HepG2 (cell line): ENCODE results near the gene DDT. TPM values are rescaled to one million over a fixed set of nuclear protein-coding genes. Genes with fewer than 3 reads are reported as not detected.

ENCODE experiments used
- ATAC-seq: fragments of 200-7000 bp; cut with Tn5 transposase; 3 replicates; pipeline ENCODE4 v1.9.1; 2020; ENCODE audit warnings: mild to moderate bottlenecking, moderate library complexity
- BruUV-seq: library from RNA; stranded (reverse); fragments of 400-500 nt; replicated peaks from 2 replicates; lab custom pipeline; 2021; lab: Mats Ljungman, UMichigan
- CTCF ChIA-PET: fragments of 300-600 bp; formaldehyde crosslinking; extraction: SDS; loops from one replicate; lab custom pipeline; 2021; ENCODE audit warnings: low total read pairs, inconsistent platforms, low intra/inter-chr PET ratio; lab: Yijun Ruan, JAX
- POLR2A ChIA-PET: fragments of 350-600 bp; sonication (Branson Sonifier 250); formaldehyde crosslinking; loops from one replicate; lab custom pipeline; 2020; ENCODE audit warnings: antibody characterized with exemption, inconsistent platforms; lab: Yijun Ruan, JAX
- DNase-seq: peaks from one replicate; pipeline ENCODE4 v3.0.0-alpha.2; 2015; ENCODE audit warnings: low spot score
- FAIRE-seq: peaks from 3 replicates; lab custom pipeline; 2011; peaks lifted over from hg19 to GRCh38; lab: Jason Lieb, UNC
- H2AFZ ChIP-seq: one replicate; pipeline ENCODE4 v1.6.1; 2011; ENCODE audit warnings: low read length, inconsistent platforms
- H3K27ac ChIP-seq: fragments of 300-600 bp; 3 replicates; pipeline ENCODE4 v1.8.0; 2011; ENCODE audit warnings: mixed run types, mild to moderate bottlenecking, mixed read lengths, low read length, inconsistent platforms; ENCODE audit not compliant: insufficient read depth; ENCODE audit errors: extremely low read length
- H3K27me3 ChIP-seq, 2 experiments: fragments of 200-600 bp in 1 of 2; 2 replicates in 1 of 2; 3 replicates in 1 of 2; pipeline versions ENCODE4 v1.6.0 to v1.8.0; 2011; ENCODE audit warnings: low read length in 2 of 2, mild to moderate bottlenecking in 2 of 2, moderate library complexity in 2 of 2, inconsistent platforms in 1 of 2; ENCODE audit not compliant: insufficient read depth in 2 of 2, control insufficient read depth in 1 of 2
- H3K36me3 ChIP-seq, 2 experiments: fragments of 200-600 bp in 1 of 2; replicated peaks in 1 of 2; 2 replicates in 1 of 2; 3 replicates in 1 of 2; pipeline versions ENCODE4 v1.5.1 to v1.8.0; 2011; ENCODE audit warnings: low read length in 2 of 2, inconsistent platforms in 1 of 2; ENCODE audit not compliant: insufficient read depth in 2 of 2, control insufficient read depth in 1 of 2
- H3K4me1 ChIP-seq: 2 replicates; pipeline ENCODE4 v1.5.1; 2012; ENCODE audit warnings: low read length, inconsistent platforms; ENCODE audit not compliant: insufficient read depth
- H3K4me2 ChIP-seq: 2 replicates; pipeline ENCODE4 v1.6.0; 2011; ENCODE audit warnings: low read depth, low read length, inconsistent platforms
- H3K4me3 ChIP-seq, 3 experiments: fragments of 200-600 bp in 1 of 3; sonication (generic), shearing (Covaris generic) in 1 of 3; replicated peaks in 1 of 3; 2 replicates each; pipeline ENCODE4 v1.5.1; 2011 to 2016; ENCODE audit warnings: low read length in 3 of 3, inconsistent platforms in 2 of 3, low read depth in 2 of 3, mild to moderate bottlenecking in 2 of 3, control low read depth in 1 of 3, mixed read lengths in 1 of 3; ENCODE audit not compliant: insufficient read depth in 1 of 3
- H3K79me2 ChIP-seq: one replicate; pipeline ENCODE4 v1.6.1; 2011; ENCODE audit warnings: low read length, inconsistent platforms; ENCODE audit not compliant: insufficient read depth
- H3K9ac ChIP-seq: 2 replicates; pipeline ENCODE4 v1.6.0; 2011; ENCODE audit warnings: mild to moderate bottlenecking, low read depth, low read length, inconsistent platforms; ENCODE audit not compliant: insufficient read depth
- H3K9me3 ChIP-seq: 2 replicates; pipeline ENCODE4 v1.5.1; 2012; ENCODE audit warnings: mild to moderate bottlenecking, low read length
- H4K20me1 ChIP-seq: 2 replicates; pipeline ENCODE4 v1.6.0; 2011; ENCODE audit warnings: inconsistent platforms, mild to moderate bottlenecking, low read length, moderate library complexity; ENCODE audit not compliant: insufficient read depth
- CEBPG ChIP-seq: IDR thresholded peaks from 2 replicates; pipeline ENCODE4 v1.6.1; 2016
- HNRNPLL ChIP-seq: fragments of 200-400 bp; formaldehyde crosslinking; IDR thresholded peaks from 2 replicates; pipeline ENCODE4 v1.6.1; 2017; ENCODE audit warnings: mild to moderate bottlenecking, low read depth, low read length; ENCODE audit not compliant: poor library complexity, severe bottlenecking
- IKZF4 ChIP-seq: sonication (generic); formaldehyde crosslinking; IDR thresholded peaks from 2 replicates; pipeline ENCODE4 v1.5.1; 2020; ENCODE audit warnings: borderline replicate concordance, mild to moderate bottlenecking, low read depth, missing genetic modification reagents; ENCODE audit errors: not compliant biosample characterization
- MTA1 ChIP-seq: sonication (generic); formaldehyde crosslinking; IDR thresholded peaks from 2 replicates; pipeline ENCODE4 v1.4.0; 2020; ENCODE audit warnings: missing genetic modification reagents, mild to moderate bottlenecking, borderline replicate concordance
- SMARCE1 ChIP-seq: fragments of 450-650 bp; IDR thresholded peaks from 2 replicates; pipeline ENCODE4 v1.6.1; 2017; ENCODE audit warnings: borderline replicate concordance
- ZNF30 ChIP-seq: sonication (generic); formaldehyde crosslinking; IDR thresholded peaks from 2 replicates; pipeline ENCODE4 v1.5.0; 2020; ENCODE audit warnings: mild to moderate bottlenecking, missing genetic modification reagents
- ZNF337 ChIP-seq: sonication (generic); formaldehyde crosslinking; IDR thresholded peaks from 2 replicates; pipeline ENCODE4 v1.5.1; 2020; ENCODE audit warnings: missing genetic modification reagents, low read depth, mild to moderate bottlenecking, borderline replicate concordance
- ZNF788 ChIP-seq: sonication (generic); formaldehyde crosslinking; IDR thresholded peaks from 2 replicates; pipeline ENCODE4 v1.5.0; 2020; ENCODE audit warnings: mild to moderate bottlenecking, missing genetic modification reagents, borderline replicate concordance
- ZNF816 ChIP-seq: sonication (generic); formaldehyde crosslinking; IDR thresholded peaks from 2 replicates; pipeline ENCODE4 v1.8.0; 2022; ENCODE audit warnings: missing genetic modification reagents, mild to moderate bottlenecking, borderline replicate concordance
- ZSCAN22 ChIP-seq: sonication (generic); formaldehyde crosslinking; IDR thresholded peaks from 2 replicates; pipeline ENCODE4 v1.4.0; 2020; ENCODE audit warnings: mild to moderate bottlenecking, missing genetic modification reagents
- WGBS: methylation state at CpG from one replicate; pipeline ENCODE4 v1.1.6; 2017; ENCODE audit warnings: low lambda C conversion rate; 5-methylcytosine and 5-hydroxymethylcytosine counted together
- in situ Hi-C: cut with HindIII; loops from 2 replicates; pipeline ENCODE4 v1.10.0; 2017; ENCODE audit warnings: low pct_unique_long_range_greater_than_20kb; ENCODE audit not compliant: extremely low pct_ligation_motif_present
- intact Hi-C: fragments of 100-400 bp; cut with micrococcal nuclease; formaldehyde crosslinking; loops from one replicate; pipeline ENCODE4 v1.10.0; 2022; ENCODE audit not compliant: unreplicated experiment
- polyA plus RNA-seq, 8 experiments: library from polyadenylated mRNA; depleted of rRNA in 3 of 8; stranded (reverse) in 7 of 8; unstranded in 1 of 8; fragments of >200 nt; fragmentation: Illumina TruSeq in 4 of 8; extraction: Trizol in 4 of 8; gene quantifications; 2 replicates each; pipeline versions ENCODE4 v1.2.1 to v1.2.3, GENCODE V29; 2011 to 2016; ENCODE audit warnings: low read depth in 4 of 8, missing spikeins in 1 of 8, mixed read lengths in 1 of 8; ENCODE audit not compliant: insufficient read depth in 1 of 8
- total RNA-seq, 5 experiments: library from RNA; depleted of rRNA; stranded (reverse); fragments of >200 nt; fragmentation: Illumina TruSeq; extraction: Trizol; gene quantifications; 2 replicates each; pipeline ENCODE4 v1.2.3, GENCODE V29; 2016; ENCODE audit warnings: low read depth in 1 of 5

The DDT gene
- total and polyA plus RNA-seq, 2 of the 13 experiments (the other 11 are each of a cell fraction or from before 2014, with no cell fraction given), result 143 to 181 TPM

- BruUV-seq, result no TSS peak
- POLR2A ChIA-PET, result interaction anchor here (0.9 kb wide), 1 partner anchor 32 kb away, joined by 4 read pairs; the partner anchor contains the start of gene MIF
- Histone ChIP-seq H3K9me3 (peaks cover 7% of the 10 kb centered on the region), H4K20me1 (no peaks in the 10 kb centered on the region)
- FAIRE-seq, result no peak
- TF ChIP-seq SMARCE1, result no peak
- no peak for TF ChIP-seq CEBPG (CRISPR knock-in tag)
- no peak for TF ChIP-seq HNRNPLL
- TF ChIP-seq ZSCAN22 (CRISPR knock-in tag), result no peak
- no peak for TF ChIP-seq ZNF816 (CRISPR knock-in tag)
- no peak for TF ChIP-seq ZNF337 (CRISPR knock-in tag)
- no peak for TF ChIP-seq IKZF4
- no peak for TF ChIP-seq ZNF788 (CRISPR knock-in tag)
- no peak for TF ChIP-seq MTA1 (CRISPR knock-in tag)
- no peak for TF ChIP-seq ZNF30
- TF ChIP-seq, all 625 proteins: peak for 0
- ATAC-seq (no peak), DNase-seq (no peak)
- intact Hi-C loops, result no loop called here
- Histone ChIP-seq H2AFZ (no peak overlapping the region), H3K4me3 (no peak overlapping the region), H3K4me2 (no peak overlapping the region), H3K79me2 (no peaks in the 10 kb centered on the region), H3K27ac (no peak overlapping the region), H3K4me1 (peaks cover 18% of the 10 kb centered on the region), H3K36me3 (peaks cover 8 to 36% of the 10 kb centered on the region in 2 experiments), H3K9ac (no peak overlapping the region), H3K27me3 (no peaks in the 10 kb centered on the region)
- in situ Hi-C loops, result loop anchor here (5.0 kb wide), 1 partner anchor 41 kb away; the partner anchor contains the start of gene DDTL
- 75% methylated on average over 14 of the region's 14 CpGs for WGBS
- CTCF ChIA-PET, result no interaction called here
These were observed 47.7 kb downstream of the DDT start for GRCh38 chr22:23926561-23926960.
